ENCODE measurements around the gene CMTM4.

Gene CMTM4

DNA sequence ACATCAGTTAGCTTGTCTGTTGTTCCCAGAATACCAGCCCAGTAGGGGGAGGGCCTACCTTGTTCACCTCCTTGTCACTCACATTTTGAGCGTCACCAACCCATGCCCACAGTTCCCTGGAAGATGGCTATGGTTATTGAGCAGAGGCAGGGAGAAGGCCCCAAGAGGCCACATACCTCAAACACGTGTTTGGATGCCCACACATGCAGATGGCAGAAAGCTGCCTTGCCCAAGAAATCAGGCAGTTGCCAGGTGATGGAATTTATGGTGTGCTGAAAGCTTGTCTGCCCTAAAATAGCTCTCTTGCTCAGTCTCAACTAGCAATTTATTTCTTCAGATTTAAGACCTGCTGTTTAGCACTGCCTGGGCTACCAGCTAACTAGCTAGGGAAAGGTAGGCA lies 16.5 kb upstream of the CMTM4 start:
- DNase-seq (ENCODE audit: low read depth) = no peak
- TF ChIP-seq MYC (IDR thresholded peaks at IDR 0.05; ENCODE audit: low read depth, low read length) (no peak), POLR2A (IDR thresholded peaks at IDR 0.05; ENCODE audit: extremely low read depth, insufficient read length) (no peak)
- TF ChIP-seq, protein P1, sequence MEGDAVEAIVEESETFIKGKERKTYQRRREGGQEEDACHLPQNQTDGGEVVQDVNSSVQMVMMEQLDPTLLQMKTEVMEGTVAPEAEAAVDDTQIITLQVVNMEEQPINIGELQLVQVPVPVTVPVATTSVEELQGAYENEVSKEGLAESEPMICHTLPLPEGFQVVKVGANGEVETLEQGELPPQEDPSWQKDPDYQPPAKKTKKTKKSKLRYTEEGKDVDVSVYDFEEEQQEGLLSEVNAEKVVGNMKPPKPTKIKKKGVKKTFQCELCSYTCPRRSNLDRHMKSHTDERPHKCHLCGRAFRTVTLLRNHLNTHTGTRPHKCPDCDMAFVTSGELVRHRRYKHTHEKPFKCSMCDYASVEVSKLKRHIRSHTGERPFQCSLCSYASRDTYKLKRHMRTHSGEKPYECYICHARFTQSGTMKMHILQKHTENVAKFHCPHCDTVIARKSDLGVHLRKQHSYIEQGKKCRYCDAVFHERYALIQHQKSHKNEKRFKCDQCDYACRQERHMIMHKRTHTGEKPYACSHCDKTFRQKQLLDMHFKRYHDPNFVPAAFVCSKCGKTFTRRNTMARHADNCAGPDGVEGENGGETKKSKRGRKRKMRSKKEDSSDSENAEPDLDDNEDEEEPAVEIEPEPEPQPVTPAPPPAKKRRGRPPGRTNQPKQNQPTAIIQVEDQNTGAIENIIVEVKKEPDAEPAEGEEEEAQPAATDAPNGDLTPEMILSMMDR (IDR thresholded peaks at IDR 0.05; ENCODE audit: low read depth, low read length) = no peak
- TF ChIP-seq, protein P2, sequence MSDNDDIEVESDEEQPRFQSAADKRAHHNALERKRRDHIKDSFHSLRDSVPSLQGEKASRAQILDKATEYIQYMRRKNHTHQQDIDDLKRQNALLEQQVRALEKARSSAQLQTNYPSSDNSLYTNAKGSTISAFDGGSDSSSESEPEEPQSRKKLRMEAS (IDR thresholded peaks at IDR 0.05; ENCODE audit: low read depth, low read length) = no peak
- H3K4me3 ChIP-seq (ENCODE audit: low read depth, low read length) = no peak overlapping the region

DNA sequence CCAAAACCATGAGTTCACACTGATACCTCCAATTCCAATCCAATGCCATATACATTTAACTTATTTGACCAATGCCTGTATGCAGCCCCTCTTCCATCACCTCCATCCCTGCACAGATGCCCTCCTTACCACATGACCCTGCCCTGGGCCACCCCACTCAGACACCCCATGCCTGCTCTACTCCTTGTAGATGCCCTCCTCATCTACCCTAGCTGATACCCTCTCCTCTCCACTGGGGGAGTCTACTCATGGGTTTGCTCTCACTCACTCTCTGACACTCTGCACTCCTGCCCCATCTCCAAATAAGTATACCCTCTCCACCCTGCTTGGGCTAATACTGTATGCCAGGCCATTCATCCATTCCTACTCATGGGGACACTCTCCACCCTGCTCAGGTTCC lies 16.0 kb upstream of the CMTM4 start:
- no peak for DNase-seq (ENCODE audit: low read depth)
- TF ChIP-seq MYC (IDR thresholded peaks at IDR 0.05; ENCODE audit: low read depth, low read length) = no peak
- TF ChIP-seq POLR2A (IDR thresholded peaks at IDR 0.05; ENCODE audit: extremely low read depth, insufficient read length) = no peak
- TF ChIP-seq, protein P2 (IDR thresholded peaks at IDR 0.05; ENCODE audit: low read depth, low read length) = no peak
- TF ChIP-seq, protein P1 (IDR thresholded peaks at IDR 0.05; ENCODE audit: low read depth, low read length) = no peak
- no peak overlapping the region for H3K4me3 ChIP-seq (ENCODE audit: low read depth, low read length)

DNA sequence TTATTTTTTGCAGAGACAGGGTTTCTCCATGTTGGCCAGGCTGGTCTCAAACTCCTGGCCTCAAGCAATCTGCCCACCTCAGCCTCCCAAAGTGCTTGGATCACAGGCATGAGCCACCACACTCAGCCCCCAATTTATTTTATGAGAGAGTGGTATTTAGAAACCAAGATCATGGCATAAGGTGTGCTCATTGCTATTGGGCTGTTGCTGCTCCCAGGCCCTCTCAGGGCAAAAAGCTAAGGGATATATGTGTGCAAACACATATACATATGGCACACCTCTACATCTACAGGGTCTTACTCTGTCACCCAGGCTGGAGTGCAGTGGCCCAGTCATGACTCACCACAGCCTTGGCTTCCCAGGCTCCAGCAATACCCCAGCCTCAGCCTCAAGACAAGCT lies 15.0 kb upstream of the CMTM4 start:
- DNase-seq (ENCODE audit: low read depth) = no peak
- TF ChIP-seq MYC (IDR thresholded peaks at IDR 0.05; ENCODE audit: low read depth, low read length) = no peak
- TF ChIP-seq, protein P1 (IDR thresholded peaks at IDR 0.05; ENCODE audit: low read depth, low read length) = no peak
- TF ChIP-seq POLR2A (IDR thresholded peaks at IDR 0.05; ENCODE audit: extremely low read depth, insufficient read length) = no peak
- TF ChIP-seq, protein P2 (IDR thresholded peaks at IDR 0.05; ENCODE audit: low read depth, low read length) = no peak

DNA sequence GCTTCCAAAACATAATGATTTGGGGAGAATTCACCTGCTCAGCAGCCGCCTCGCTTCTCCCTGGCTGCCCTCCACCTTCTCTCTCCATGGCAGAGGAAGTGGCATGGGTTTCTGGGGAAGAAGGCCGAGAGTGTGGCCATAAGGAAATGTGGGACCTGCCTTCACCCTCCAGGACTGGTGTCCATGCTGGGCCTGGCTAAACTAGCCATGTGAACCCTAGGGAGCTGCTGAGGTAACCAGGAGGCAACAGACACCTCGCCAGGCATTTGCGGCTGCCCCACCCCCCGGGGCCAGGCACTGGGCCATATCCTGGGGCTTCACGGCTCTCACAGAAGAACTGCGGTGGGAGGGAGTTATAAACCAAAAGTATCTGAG lies 9.9 kb upstream of the CMTM4 start:
- H3K4me3 ChIP-seq (ENCODE audit: low read depth, low read length) = no peak overlapping the region
- DNase-seq (ENCODE audit: low read depth) = no peak
- no peak for TF ChIP-seq POLR2A (IDR thresholded peaks at IDR 0.05; ENCODE audit: extremely low read depth, insufficient read length)
- TF ChIP-seq, protein P1 (IDR thresholded peaks at IDR 0.05; ENCODE audit: low read depth, low read length) = no peak
- TF ChIP-seq, protein P2 (IDR thresholded peaks at IDR 0.05; ENCODE audit: low read depth, low read length) = no peak
- no peak for TF ChIP-seq MYC (IDR thresholded peaks at IDR 0.05; ENCODE audit: low read depth, low read length)

More for the DNA sequence above, 15.0 kb upstream of the CMTM4 start:
- no peak overlapping the region for H3K4me3 ChIP-seq (ENCODE audit: low read depth, low read length)

DNA sequence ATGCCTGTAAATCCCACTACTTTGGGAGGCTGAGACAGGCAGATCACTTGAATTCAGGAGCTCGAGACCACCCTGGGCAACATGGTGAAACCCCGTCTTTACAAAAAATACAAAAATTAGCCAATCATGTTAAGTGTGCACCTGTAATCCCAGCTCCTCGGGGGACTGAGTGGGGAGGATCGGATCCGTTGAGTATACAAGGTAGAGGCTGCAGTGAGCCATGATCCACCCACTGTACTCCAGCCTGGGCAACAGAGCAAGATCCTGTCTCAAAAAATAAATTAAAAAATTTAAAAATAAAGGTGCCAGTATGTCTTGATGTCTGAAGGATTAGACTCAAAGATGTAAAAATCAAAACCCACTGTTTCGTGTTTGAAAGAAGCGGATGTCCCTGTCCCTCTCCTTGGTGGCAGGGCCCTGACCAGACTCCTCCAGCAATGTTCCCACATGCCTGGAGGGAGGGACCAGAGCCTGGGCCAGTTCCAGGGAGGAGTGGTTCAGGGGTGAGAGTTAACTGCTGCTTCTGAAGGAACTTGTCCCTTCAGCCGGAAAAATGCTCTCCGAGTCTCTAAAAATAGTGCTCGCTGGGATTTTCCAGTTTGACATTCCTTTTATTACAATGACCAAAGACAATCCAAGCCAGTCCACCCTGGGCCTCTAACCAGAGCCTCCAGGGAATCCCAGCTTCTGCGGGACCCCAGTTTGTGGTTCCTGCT lies 9.4 kb upstream of the CMTM4 start:
- H3K4me3 ChIP-seq (ENCODE audit: low read depth, low read length) = no peak overlapping the region
- DNase-seq (ENCODE audit: low read depth) = no peak
- TF ChIP-seq POLR2A (IDR thresholded peaks at IDR 0.05; ENCODE audit: extremely low read depth, insufficient read length) = no peak
- no peak for TF ChIP-seq MYC (IDR thresholded peaks at IDR 0.05; ENCODE audit: low read depth, low read length)
- TF ChIP-seq, protein P2 (IDR thresholded peaks at IDR 0.05; ENCODE audit: low read depth, low read length) = no peak
- TF ChIP-seq, protein P1 (IDR thresholded peaks at IDR 0.05; ENCODE audit: low read depth, low read length) = no peak

All from NB4 (cell line).